ENCODE measurements around the gene SUPT3H.
"Not testable (repeated sequence)": the region's sequence is repeated elsewhere in the genome, so short reads cannot be mapped to it uniquely, and the experiment has no call there.

GRCh38 chr6:45176373-45176772, 201.4 kb downstream of the SUPT3H start:
- TF ChIP-seq POLR2A, CTCF (IDR thresholded peaks at IDR 0.05): not testable (repeated sequence)
